Neural cell (in vitro differentiated cells): ENCODE measurements around the gene ZNF445.

Experiments used
- CTCF ChIP-seq: fragments of 450-650 bp; IDR thresholded peaks from 2 replicates; pipeline ENCODE4 v1.5.1; 2014; ENCODE audit warnings: antibody characterized with exemption, mild to moderate bottlenecking, moderate library complexity; ENCODE audit not compliant: poor library complexity, severe bottlenecking
- EP300 ChIP-seq: fragments of 450-650 bp; conservative IDR thresholded peaks from 2 replicates; pipeline ENCODE4 v1.6.1; 2014; ENCODE audit warnings: antibody characterized with exemption, mild to moderate bottlenecking, moderate library complexity; ENCODE audit not compliant: poor library complexity, severe bottlenecking
- EZH2 ChIP-seq: fragments of 200-600, 300-800 bp; shearing (Covaris generic), sonication (generic); IDR thresholded peaks from 2 replicates; pipeline ENCODE4 v1.6.1; 2014; ENCODE audit warnings: antibody characterized with exemption, low read length, borderline replicate concordance, mild to moderate bottlenecking; ENCODE audit not compliant: insufficient read depth, poor library complexity, severe bottlenecking
- MXI1 ChIP-seq: fragments of 450-650 bp; conservative IDR thresholded peaks from 2 replicates; pipeline ENCODE4 v1.6.1; 2014; ENCODE audit warnings: antibody characterized with exemption, mild to moderate bottlenecking; ENCODE audit not compliant: poor library complexity, severe bottlenecking
- RAD21 ChIP-seq: fragments of 450-650 bp; conservative IDR thresholded peaks from 2 replicates; pipeline ENCODE4 v1.6.1; 2014; ENCODE audit warnings: antibody characterized with exemption, mild to moderate bottlenecking, moderate library complexity
- TAF1 ChIP-seq: IDR thresholded peaks from 2 replicates; pipeline ENCODE4 v1.6.1; 2012; ENCODE audit warnings: low read depth

DNA sequence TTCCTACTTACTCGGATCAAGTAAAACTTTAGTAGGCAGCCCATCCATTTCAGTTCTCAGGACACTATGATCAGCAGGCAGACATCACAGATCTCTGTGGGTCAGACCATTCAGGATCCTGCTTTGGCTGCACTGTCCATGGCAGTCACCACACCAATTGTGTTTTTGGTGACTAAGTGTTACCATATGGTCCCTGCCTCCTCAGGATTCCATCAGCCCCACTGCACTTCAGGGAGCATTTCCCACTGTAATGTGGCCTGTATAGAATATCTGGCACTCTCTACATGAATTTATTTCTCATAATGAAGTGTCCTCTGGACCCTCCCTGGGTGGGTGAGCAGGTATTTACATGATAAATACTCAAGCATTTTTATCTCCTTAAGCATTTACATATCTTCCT lies 41.3 kb downstream of the ZNF445 start:
- TF ChIP-seq RAD21 (no peak), CTCF (no peak), EP300 (no peak), TAF1 (no peak), MXI1 (no peak), EZH2 (no peak)
